ENCODE data around the gene NRG3. TPM values are rescaled to one million over a fixed set of nuclear protein-coding genes. Genes with fewer than 3 reads are reported as not detected.
A peak's percentile ranks its signal among the peaks of the same experiment; 100 is the strongest.

The NRG3 gene
- not detected for polyA plus RNA-seq (2012; ENCODE audit: low read depth, missing spikeins)

- no peak for TF ChIP-seq POU2F2 (IDR thresholded peaks at IDR 0.05; ENCODE audit: low read depth, low read length)
- TF ChIP-seq TAF1 (IDR thresholded peaks at IDR 0.05; ENCODE audit: low read depth, low read length): no peak
- no peak for TF ChIP-seq POLR2AphosphoS5 (IDR thresholded peaks at IDR 0.05; ENCODE audit: low read depth, low read length)
- no peak for TF ChIP-seq SPI1 (IDR thresholded peaks at IDR 0.05; ENCODE audit: low read depth, low read length)
- no peak for TF ChIP-seq POLR2A (IDR thresholded peaks at IDR 0.05; ENCODE audit: low read depth, low read length)
- TF ChIP-seq PAX5 (IDR thresholded peaks at IDR 0.05; ENCODE audit: insufficient read depth, low read length, severe bottlenecking): no peak
- FAIRE-seq (no peak), DNase-seq (ENCODE audit: insufficient read length, low spot score) (peak; percentile 22)
Measured at GRCh38 chr10:81874875-81875466, at the start of gene NRG3. Gene NRG3 (plus strand): TSS chr10:81875194.

DNA sequence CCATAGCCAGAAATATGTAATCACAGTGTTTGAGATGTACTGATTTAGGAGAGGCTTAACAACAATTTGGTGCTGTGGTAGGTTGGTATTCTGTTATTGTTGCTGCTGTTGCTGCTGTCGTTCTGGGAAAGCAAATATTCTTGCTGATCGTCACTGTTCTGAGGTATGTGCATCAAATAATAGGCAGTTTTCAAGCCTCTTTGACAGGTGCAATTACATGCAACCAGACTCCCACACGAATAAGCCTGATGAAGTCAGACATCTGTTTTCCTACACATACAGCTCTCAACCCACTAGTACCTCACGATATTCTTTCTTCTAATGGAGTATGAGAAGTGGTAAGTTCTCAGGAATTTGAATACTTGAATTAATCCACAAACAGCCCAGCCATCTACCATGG, 46.7 kb upstream of the NRG3 start:
- TF ChIP-seq POU2F2 (IDR thresholded peaks at IDR 0.05; ENCODE audit: low read depth, low read length) (no peak), POLR2A (IDR thresholded peaks at IDR 0.05; ENCODE audit: low read depth, low read length) (no peak), TAF1 (IDR thresholded peaks at IDR 0.05; ENCODE audit: low read depth, low read length) (no peak), PAX5 (IDR thresholded peaks at IDR 0.05; ENCODE audit: insufficient read depth, low read length, severe bottlenecking) (no peak), POLR2AphosphoS5 (IDR thresholded peaks at IDR 0.05; ENCODE audit: low read depth, low read length) (no peak), SPI1 (IDR thresholded peaks at IDR 0.05; ENCODE audit: low read depth, low read length) (no peak)
- DNase-seq (ENCODE audit: insufficient read length, low spot score) (no peak), FAIRE-seq (no peak)

- TF ChIP-seq PAX5 (IDR thresholded peaks at IDR 0.05; ENCODE audit: insufficient read depth, low read length, severe bottlenecking): no peak
- no peak for TF ChIP-seq POLR2A (IDR thresholded peaks at IDR 0.05; ENCODE audit: low read depth, low read length)
- no peak for TF ChIP-seq POU2F2 (IDR thresholded peaks at IDR 0.05; ENCODE audit: low read depth, low read length)
- no peak for TF ChIP-seq TAF1 (IDR thresholded peaks at IDR 0.05; ENCODE audit: low read depth, low read length)
- no peak for TF ChIP-seq POLR2AphosphoS5 (IDR thresholded peaks at IDR 0.05; ENCODE audit: low read depth, low read length)
- no peak for TF ChIP-seq SPI1 (IDR thresholded peaks at IDR 0.05; ENCODE audit: low read depth, low read length)
- DNase-seq (ENCODE audit: insufficient read length, low spot score) (no peak), FAIRE-seq (no peak)
Measured at GRCh38 chr10:81831060-81831459, 43.9 kb upstream of the NRG3 start.

DNA sequence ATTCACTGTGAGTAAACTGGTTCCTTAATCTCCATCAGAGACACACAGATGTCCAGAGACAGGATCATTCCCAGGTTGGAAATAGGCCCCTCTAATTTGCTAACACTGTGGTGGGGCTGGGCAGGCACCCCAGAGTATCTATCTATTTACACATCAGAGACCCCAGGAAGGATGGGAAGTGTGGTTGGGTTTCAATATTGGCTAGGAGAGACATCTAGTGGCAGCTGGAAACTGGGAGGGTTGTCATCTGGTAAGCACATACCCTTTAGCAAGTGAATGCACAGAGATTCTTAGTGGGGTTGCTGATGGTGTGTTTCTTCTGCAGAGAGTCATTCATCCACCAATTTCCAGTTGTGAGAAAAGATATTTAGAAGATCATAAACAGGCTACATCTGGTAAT, 36.0 kb upstream of the NRG3 start:
- no peak for DNase-seq (ENCODE audit: insufficient read length, low spot score)
- no peak for FAIRE-seq
- TF ChIP-seq TAF1 (IDR thresholded peaks at IDR 0.05; ENCODE audit: low read depth, low read length) (no peak), SPI1 (IDR thresholded peaks at IDR 0.05; ENCODE audit: low read depth, low read length) (no peak), POLR2AphosphoS5 (IDR thresholded peaks at IDR 0.05; ENCODE audit: low read depth, low read length) (no peak), PAX5 (IDR thresholded peaks at IDR 0.05; ENCODE audit: insufficient read depth, low read length, severe bottlenecking) (no peak), POLR2A (IDR thresholded peaks at IDR 0.05; ENCODE audit: low read depth, low read length) (no peak), POU2F2 (IDR thresholded peaks at IDR 0.05; ENCODE audit: low read depth, low read length) (no peak)

GRCh38 chr10:81843042-81843441, 32.0 kb upstream of the NRG3 start:
- no peak for DNase-seq (ENCODE audit: insufficient read length, low spot score)
- no peak for TF ChIP-seq POU2F2 (IDR thresholded peaks at IDR 0.05; ENCODE audit: low read depth, low read length)
- no peak for TF ChIP-seq TAF1 (IDR thresholded peaks at IDR 0.05; ENCODE audit: low read depth, low read length)
- TF ChIP-seq POLR2AphosphoS5 (IDR thresholded peaks at IDR 0.05; ENCODE audit: low read depth, low read length): no peak
- no peak for TF ChIP-seq POLR2A (IDR thresholded peaks at IDR 0.05; ENCODE audit: low read depth, low read length)
- no peak for TF ChIP-seq SPI1 (IDR thresholded peaks at IDR 0.05; ENCODE audit: low read depth, low read length)
- no peak for TF ChIP-seq PAX5 (IDR thresholded peaks at IDR 0.05; ENCODE audit: insufficient read depth, low read length, severe bottlenecking)
- FAIRE-seq: no peak

DNA sequence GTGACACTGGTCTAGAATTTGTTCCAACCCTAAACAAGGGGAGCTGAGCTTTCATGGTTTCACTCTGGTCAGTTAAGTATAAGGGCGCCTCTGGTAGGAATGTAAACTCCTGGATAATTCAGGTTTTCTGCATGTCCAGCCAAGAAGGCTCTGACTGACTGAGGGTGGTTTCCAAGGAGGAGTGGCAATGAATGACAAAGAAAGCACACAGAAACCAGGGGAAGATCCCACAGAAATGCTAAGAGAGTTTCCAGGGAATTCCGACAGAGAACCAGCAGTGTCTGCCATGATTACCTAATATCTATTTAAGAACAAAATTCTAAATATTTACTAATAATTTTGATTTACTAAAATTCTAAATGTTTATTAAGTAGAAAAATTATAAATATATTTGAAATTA, 27.3 kb upstream of the NRG3 start:
- FAIRE-seq (no peak), DNase-seq (ENCODE audit: insufficient read length, low spot score) (no peak)
- TF ChIP-seq POLR2A (IDR thresholded peaks at IDR 0.05; ENCODE audit: low read depth, low read length): no peak
- no peak for TF ChIP-seq TAF1 (IDR thresholded peaks at IDR 0.05; ENCODE audit: low read depth, low read length)
- no peak for TF ChIP-seq SPI1 (IDR thresholded peaks at IDR 0.05; ENCODE audit: low read depth, low read length)
- TF ChIP-seq POU2F2 (IDR thresholded peaks at IDR 0.05; ENCODE audit: low read depth, low read length): no peak
- no peak for TF ChIP-seq PAX5 (IDR thresholded peaks at IDR 0.05; ENCODE audit: insufficient read depth, low read length, severe bottlenecking)
- no peak for TF ChIP-seq POLR2AphosphoS5 (IDR thresholded peaks at IDR 0.05; ENCODE audit: low read depth, low read length)

- FAIRE-seq (no peak), DNase-seq (ENCODE audit: insufficient read length, low spot score) (no peak)
- TF ChIP-seq POU2F2 (IDR thresholded peaks at IDR 0.05; ENCODE audit: low read depth, low read length): no peak
Measured at GRCh38 chr10:81848514-81848913, 26.5 kb upstream of the NRG3 start.

- FAIRE-seq (no peak), DNase-seq (ENCODE audit: insufficient read length, low spot score) (no peak)
- TF ChIP-seq POLR2AphosphoS5 (IDR thresholded peaks at IDR 0.05; ENCODE audit: low read depth, low read length): no peak
- no peak for TF ChIP-seq POU2F2 (IDR thresholded peaks at IDR 0.05; ENCODE audit: low read depth, low read length)
- no peak for TF ChIP-seq PAX5 (IDR thresholded peaks at IDR 0.05; ENCODE audit: insufficient read depth, low read length, severe bottlenecking)
- TF ChIP-seq POLR2A (IDR thresholded peaks at IDR 0.05; ENCODE audit: low read depth, low read length): no peak
- no peak for TF ChIP-seq SPI1 (IDR thresholded peaks at IDR 0.05; ENCODE audit: low read depth, low read length)
- no peak for TF ChIP-seq TAF1 (IDR thresholded peaks at IDR 0.05; ENCODE audit: low read depth, low read length)
Measured at GRCh38 chr10:81848931-81849330, 26.1 kb upstream of the NRG3 start.

- no peak for FAIRE-seq
- no peak for DNase-seq (ENCODE audit: insufficient read length, low spot score)
- TF ChIP-seq SPI1 (IDR thresholded peaks at IDR 0.05; ENCODE audit: low read depth, low read length) (no peak), TAF1 (IDR thresholded peaks at IDR 0.05; ENCODE audit: low read depth, low read length) (no peak), POU2F2 (IDR thresholded peaks at IDR 0.05; ENCODE audit: low read depth, low read length) (no peak), POLR2AphosphoS5 (IDR thresholded peaks at IDR 0.05; ENCODE audit: low read depth, low read length) (no peak), PAX5 (IDR thresholded peaks at IDR 0.05; ENCODE audit: insufficient read depth, low read length, severe bottlenecking) (no peak), POLR2A (IDR thresholded peaks at IDR 0.05; ENCODE audit: low read depth, low read length) (no peak)
Measured at GRCh38 chr10:81862596-81862995, 12.4 kb upstream of the NRG3 start.

DNA sequence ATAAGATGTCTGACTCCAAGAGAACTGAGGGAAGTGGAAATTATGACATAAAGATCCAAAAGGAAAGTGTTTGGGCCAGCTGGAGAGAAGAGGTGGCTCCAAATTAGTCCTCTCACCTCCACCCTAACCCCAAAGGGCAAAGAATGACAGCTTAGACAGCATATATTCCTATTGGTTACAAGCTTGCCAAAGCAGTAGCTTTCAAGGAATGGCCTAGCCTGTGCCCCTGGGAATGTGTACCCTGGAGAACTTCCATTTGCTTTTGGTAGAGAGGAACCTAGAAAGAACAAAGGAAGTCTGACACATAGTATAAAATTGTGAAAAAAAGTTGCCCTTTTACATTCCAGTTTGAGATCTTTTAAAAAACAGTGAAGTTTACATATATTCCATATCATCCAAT, 11.2 kb upstream of the NRG3 start:
- no peak for FAIRE-seq
- TF ChIP-seq TAF1 (IDR thresholded peaks at IDR 0.05; ENCODE audit: low read depth, low read length): no peak
- TF ChIP-seq POLR2A (IDR thresholded peaks at IDR 0.05; ENCODE audit: low read depth, low read length): no peak
- TF ChIP-seq POU2F2 (IDR thresholded peaks at IDR 0.05; ENCODE audit: low read depth, low read length): no peak
- no peak for TF ChIP-seq SPI1 (IDR thresholded peaks at IDR 0.05; ENCODE audit: low read depth, low read length)
- no peak for TF ChIP-seq POLR2AphosphoS5 (IDR thresholded peaks at IDR 0.05; ENCODE audit: low read depth, low read length)
- no peak for DNase-seq (ENCODE audit: insufficient read length, low spot score)

All from GM12891 (cell line).